ENCODE data around the gene APP.

APP gene

GRCh38 chr21:26001356-26001755, 169.2 kb downstream of the APP start:
- DNase-seq (ENCODE audit: low spot score), result no peak
- TF ChIP-seq CTCF (IDR thresholded peaks at IDR 0.05; ENCODE audit: extremely low read depth, missing control alignments), result no peak

GRCh38 chr21:25999921-26000582, 170.5 kb downstream of the APP start:
- TF ChIP-seq CTCF (IDR thresholded peaks at IDR 0.05; ENCODE audit: extremely low read depth, missing control alignments), result no peak
- DNase-seq (ENCODE audit: low spot score), result no peak

GRCh38 chr21:25997788-25998611, 172.6 kb downstream of the APP start:
- DNase-seq (ENCODE audit: low spot score), result no peak
- TF ChIP-seq CTCF (IDR thresholded peaks at IDR 0.05; ENCODE audit: extremely low read depth, missing control alignments), result no peak

GRCh38 chr21:25995278-25995677, 175.3 kb downstream of the APP start:
- no peak for TF ChIP-seq CTCF (IDR thresholded peaks at IDR 0.05; ENCODE audit: extremely low read depth, missing control alignments)
- no peak for DNase-seq (ENCODE audit: low spot score)

- TF ChIP-seq CTCF (IDR thresholded peaks at IDR 0.05; ENCODE audit: extremely low read depth, missing control alignments), result no peak
- no peak for DNase-seq (ENCODE audit: low spot score)
These were observed 175.8 kb downstream of the APP start for GRCh38 chr21:25994758-25995163.

GRCh38 chr21:25988738-25989137, 181.8 kb downstream of the APP start:
- no peak for DNase-seq (ENCODE audit: low spot score)
- no peak for TF ChIP-seq CTCF (IDR thresholded peaks at IDR 0.05; ENCODE audit: extremely low read depth, missing control alignments)

- DNase-seq (ENCODE audit: low spot score), result no peak
- TF ChIP-seq CTCF (IDR thresholded peaks at IDR 0.05; ENCODE audit: extremely low read depth, missing control alignments), result no peak
These were observed 183.0 kb downstream of the APP start for GRCh38 chr21:25987531-25987930.
